Stomach (tissue), 4 donors: Measurements from ENCODE around the gene LDB2.

Source experiments
- CTCF ChIP-seq, 7 experiments: fragments of 450-650 bp in 4 of 7; fragments of 200-600 bp in 3 of 7; sonication (generic) in 3 of 7; IDR thresholded peaks; one replicate each; pipeline ENCODE4 v1.5.1; 2016 to 2019; ENCODE audit warnings: antibody characterized with exemption in 7 of 7, control low read depth in 2 of 7, mild to moderate bottlenecking in 1 of 7
- POLR2A ChIP-seq, 4 donors: fragments of 450-650 bp; IDR thresholded peaks; one replicate each; pipeline ENCODE4 v1.6.1; 2016; ENCODE audit warnings: antibody characterized with exemption in 4 of 4, control low read depth in 2 of 4, mild to moderate bottlenecking in 1 of 4, moderate library complexity in 1 of 4

- TF ChIP-seq POLR2A (IDR thresholded peaks at IDR 0.05) (no peak), CTCF (IDR thresholded peaks at IDR 0.05) (no peak)
Measured at GRCh38 chr4:16707874-16708273, 190.6 kb downstream of the LDB2 start.
